GM18867 (cell line): ENCODE measurements around the gene CCDC47.
"Not testable (repeated sequence)": the region's sequence is repeated elsewhere in the genome, so short reads cannot be mapped to it uniquely, and the experiment has no call there.

ENCODE experiments used
- ATAC-seq: cut with Tn5 transposase; IDR thresholded peaks from one replicate; pipeline ENCODE4 v1.9.1; 2021; ENCODE audit warnings: mild to moderate bottlenecking, moderate library complexity; ENCODE audit not compliant: unreplicated experiment

CCDC47 gene, protein sequence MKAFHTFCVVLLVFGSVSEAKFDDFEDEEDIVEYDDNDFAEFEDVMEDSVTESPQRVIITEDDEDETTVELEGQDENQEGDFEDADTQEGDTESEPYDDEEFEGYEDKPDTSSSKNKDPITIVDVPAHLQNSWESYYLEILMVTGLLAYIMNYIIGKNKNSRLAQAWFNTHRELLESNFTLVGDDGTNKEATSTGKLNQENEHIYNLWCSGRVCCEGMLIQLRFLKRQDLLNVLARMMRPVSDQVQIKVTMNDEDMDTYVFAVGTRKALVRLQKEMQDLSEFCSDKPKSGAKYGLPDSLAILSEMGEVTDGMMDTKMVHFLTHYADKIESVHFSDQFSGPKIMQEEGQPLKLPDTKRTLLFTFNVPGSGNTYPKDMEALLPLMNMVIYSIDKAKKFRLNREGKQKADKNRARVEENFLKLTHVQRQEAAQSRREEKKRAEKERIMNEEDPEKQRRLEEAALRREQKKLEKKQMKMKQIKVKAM

GRCh38 chr17:63773272-63774140 lies at the start of gene CCDC47:
Gene CCDC47 (minus strand): TSS chr17:63773597. CDS start chr17:63766175, 7,422 bp downstream.
- peak; percentile 83 for ATAC-seq

DNA sequence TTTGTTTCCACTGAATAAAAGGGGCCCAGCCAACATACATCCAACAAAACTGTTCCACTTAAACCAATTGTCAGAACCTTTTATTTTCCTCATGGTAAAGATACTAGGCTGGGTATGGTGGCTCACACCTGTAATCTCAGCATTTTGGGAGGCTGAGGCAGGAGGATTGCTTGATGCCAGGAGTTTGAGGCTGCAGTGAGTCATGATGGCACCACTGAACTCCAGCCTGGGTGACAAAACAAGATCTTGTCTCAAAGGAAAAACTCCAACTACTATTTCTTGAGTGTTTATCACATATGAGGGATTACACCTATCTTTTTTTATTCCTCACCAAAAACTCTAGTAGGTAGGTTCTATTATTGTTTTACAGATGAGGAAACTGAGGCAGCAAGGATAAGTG lies 49.1 kb upstream of the CCDC47 start:
- ATAC-seq: no peak

- no peak for ATAC-seq
These were observed 48.4 kb upstream of the CCDC47 start for GRCh38 chr17:63821804-63822203.

GRCh38 chr17:63820963-63821561 lies 47.7 kb upstream of the CCDC47 start:
- no peak for ATAC-seq

DNA sequence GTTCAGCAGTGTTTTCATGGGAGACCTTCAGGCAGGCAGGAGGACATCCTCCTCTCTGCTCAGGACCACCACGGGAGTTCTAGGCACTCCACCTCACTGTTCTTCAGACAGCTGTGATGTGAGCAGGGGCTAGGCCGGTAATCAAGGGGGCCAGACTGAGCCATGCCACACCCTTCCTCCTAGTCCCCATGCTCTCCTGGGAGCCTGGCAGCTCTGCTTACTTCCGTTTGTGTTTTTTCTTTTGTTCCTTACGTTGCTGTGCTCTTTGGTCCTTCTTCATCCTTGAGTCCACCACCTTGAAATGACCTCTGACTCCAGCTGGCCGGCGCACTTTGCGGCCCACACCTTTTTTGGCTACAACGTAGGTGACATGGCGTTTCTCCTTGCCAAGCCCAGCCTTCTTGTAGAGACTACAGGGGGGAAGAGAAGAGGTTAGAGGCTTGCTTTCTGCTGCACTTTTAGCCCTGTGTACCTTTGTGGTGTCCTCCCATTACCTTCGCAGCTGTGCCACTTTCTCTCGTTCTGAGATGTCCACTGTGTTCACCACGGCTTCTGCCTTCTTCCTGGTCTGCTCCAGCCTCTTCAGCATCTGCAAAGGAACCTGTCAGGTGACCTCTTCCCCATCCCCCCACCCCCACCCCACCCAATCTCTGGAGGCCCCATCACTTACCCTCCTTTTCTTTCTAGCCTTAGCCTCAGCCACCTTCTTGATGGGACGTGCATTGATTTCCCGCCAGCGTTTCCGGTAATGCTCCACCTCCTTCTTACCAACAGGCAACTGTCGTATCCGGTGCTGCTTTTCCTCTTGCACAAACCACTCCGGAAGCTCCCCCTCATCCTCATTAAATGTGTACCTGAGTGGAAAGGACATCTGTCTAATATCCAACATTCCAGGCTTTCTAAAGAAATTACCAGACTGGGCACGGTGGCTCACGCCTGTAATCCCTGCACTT lies 46.5 kb upstream of the CCDC47 start:
- no peak for ATAC-seq

GRCh38 chr17:63819131-63819530 lies 45.7 kb upstream of the CCDC47 start:
- ATAC-seq: no peak

GRCh38 chr17:63817736-63818385 lies 44.5 kb upstream of the CCDC47 start:
- no peak for ATAC-seq

- no peak for ATAC-seq
These were observed 43.3 kb upstream of the CCDC47 start for GRCh38 chr17:63816669-63817068.

DNA sequence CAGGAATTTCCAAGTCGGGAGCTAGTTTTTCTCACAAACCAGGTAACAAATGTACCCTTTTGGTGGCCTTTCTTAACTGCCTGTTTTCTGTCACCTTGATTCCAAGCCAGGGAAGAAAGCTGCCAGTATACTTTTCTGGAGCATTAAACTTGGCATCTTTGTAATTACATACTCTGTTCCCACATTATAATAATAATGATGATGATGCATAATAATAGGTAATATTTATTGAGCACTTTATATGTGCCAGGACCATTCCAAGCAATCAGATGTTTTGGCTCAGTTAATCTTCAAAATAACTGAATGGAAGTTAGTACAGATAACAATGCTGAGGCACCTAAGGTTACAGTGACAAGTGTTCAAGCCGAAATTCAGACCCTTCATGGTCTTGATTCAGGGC lies 42.7 kb upstream of the CCDC47 start:
- no peak for ATAC-seq

DNA sequence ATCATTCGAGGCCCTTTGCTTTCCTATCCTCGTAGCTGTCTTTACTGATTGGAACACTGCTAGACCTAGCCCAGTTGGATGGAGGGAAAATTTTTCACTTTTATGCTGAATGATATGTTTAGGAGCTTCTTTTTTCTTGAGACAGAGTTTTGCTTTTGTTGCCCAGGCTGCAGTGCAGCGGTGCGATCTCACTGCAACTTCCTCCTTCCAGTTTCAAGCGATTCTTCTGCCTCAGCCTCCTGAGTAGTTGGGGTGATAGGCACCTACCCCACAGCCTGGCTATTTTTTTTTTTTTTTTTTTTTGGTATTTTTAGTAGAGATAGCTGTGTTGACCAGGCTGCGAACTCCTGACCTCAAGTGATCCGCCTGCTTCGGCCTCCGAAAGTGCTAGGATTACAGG lies 36.6 kb upstream of the CCDC47 start:
- no peak for ATAC-seq

DNA sequence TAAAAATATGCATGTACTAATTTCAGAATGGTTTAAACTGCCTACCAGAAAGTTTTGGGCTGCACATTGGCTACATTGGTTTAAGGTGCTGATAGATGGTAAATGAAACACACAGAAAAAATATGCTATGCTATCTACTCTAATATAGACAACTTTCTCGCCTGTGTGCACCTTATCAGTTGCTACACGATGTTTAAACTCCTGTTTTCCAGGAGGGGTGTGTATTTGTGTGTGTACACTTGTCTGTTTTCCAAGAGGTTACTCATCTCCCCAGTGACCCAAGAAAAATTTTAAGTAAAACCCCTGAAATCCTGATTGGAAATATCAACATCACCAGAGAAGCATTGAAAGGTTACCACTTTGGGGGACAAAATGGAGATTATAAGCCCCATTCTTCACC lies 32.2 kb upstream of the CCDC47 start:
- ATAC-seq: no peak

DNA sequence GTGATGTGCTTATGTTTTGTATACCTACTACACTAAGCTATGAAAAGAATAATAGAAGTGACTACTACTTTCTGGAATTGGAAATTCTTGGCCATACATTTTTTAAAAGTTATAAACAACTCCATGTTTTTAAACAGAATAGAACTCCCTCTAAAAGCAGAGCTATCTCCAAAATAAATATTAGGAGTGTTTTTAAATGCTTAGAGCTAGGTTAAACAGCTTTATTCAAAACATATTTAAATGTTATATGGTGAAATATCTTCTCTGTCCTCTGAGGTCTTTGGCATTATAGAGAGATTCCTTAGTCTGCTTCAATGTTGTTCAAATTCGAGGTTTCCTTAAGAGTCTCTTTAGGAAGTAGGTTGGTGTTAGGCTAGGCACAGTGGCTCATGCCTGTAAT lies 30.9 kb upstream of the CCDC47 start:
- no peak for ATAC-seq

GRCh38 chr17:63800783-63801182 lies 27.4 kb upstream of the CCDC47 start:
- ATAC-seq: no peak

DNA sequence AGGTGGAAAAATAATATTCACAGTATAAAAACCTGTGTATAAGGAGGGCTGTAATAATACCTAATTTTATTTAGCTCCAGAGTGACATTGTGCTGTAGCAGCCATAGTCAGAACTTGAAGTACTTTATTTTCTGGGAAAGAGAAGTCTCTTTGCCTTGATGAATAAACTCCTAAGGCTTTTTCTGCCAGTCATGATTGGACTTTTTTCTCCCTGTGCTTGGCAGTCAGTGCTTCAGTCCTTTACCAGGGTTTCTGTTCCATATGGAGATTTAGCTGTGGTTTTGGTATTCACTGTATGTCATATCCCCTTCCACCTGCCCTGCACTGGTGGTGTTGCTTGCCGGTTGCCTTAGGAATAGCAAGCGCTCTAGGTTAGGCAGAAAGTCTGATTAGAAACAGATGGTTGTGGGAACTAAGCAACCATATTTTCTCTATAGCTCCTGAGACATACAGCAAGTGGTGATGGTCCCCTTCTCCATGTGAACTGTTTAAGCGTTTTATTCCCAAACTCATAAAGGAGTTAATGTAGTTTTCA lies 25.2 kb upstream of the CCDC47 start:
- ATAC-seq: no peak

- ATAC-seq: not testable (repeated sequence)
These were observed 23.0 kb upstream of the CCDC47 start for GRCh38 chr17:63796375-63796774.

- ATAC-seq: no peak
These were observed 18.8 kb upstream of the CCDC47 start for GRCh38 chr17:63792055-63792729.

DNA sequence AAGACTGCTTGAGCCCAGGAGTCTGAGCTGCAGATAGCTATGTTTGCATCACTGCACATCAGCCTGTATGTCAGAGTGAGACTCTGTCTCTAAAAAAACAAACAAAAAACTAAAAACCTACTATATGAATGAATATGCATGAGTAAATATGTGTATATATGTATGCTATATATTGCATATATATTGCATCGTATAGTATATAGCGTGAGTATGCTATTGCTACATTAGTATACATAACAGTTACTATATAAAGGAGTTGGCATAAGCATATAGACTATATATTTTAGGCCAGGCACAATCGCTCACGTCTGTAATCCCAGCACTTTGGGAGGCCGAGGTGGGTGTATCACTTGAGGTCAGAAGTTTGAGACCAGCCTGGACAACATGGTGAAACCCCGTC lies 16.7 kb upstream of the CCDC47 start:
- no peak for ATAC-seq

DNA sequence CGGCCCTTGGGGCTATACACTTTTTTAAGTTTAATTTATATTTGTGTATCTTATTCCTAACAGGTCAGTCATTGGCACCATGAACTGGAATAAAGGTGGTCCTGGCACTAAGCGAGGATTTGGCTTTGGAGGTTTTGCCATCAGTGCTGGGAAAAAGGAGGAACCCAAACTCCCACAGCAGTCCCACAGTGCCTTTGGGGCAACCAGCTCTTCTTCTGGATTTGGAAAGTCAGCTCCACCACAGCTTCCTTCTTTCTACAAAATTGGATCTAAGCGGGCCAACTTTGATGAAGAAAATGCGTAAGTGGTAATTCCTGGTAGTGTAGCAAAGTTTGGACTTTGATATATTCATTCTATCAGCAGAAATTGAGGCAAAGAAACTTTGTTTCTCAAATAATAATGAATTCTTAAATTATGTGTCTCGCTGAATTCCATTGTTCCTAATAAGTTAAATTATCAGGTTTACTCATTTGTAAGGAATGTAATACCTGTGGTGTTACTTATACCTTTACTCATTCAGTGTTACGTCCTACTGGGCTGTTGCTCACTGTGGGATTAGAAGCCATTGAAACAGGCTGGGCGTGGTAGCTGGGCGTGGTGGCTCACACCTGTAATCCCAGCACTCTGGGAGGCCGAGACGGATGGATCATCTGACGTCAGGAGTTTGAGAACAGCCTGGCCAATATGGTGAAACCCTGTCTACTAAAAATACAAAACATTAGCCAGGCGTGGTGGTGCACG lies 13.7 kb upstream of the CCDC47 start:
- ATAC-seq: no peak
